Astrocyte of the cerebellum (primary cell): ENCODE measurements around the gene LRRC4C.

Experiments used
- DNase-seq: peaks from one replicate; pipeline ENCODE4 v3.0.0-alpha.2; 2011; ENCODE audit warnings: low read depth
- H3K4me3 ChIP-seq: 2 replicates; pipeline ENCODE4 v1.5.1; 2011; ENCODE audit warnings: mild to moderate bottlenecking, low read depth, low read length, moderate library complexity
- in situ Hi-C: cut with HindIII; loops from 2 replicates; pipeline ENCODE4 v1.10.0; 2017; ENCODE audit warnings: low sequenced_read_pairs
- TF ChIP-seq, protein P1 (sequence below): IDR thresholded peaks from 2 replicates; pipeline ENCODE4 v1.5.1; 2012; ENCODE audit warnings: low read length, low read depth, moderate library complexity, mild to moderate bottlenecking; ENCODE audit errors: missing control alignments

Gene LRRC4C

DNA sequence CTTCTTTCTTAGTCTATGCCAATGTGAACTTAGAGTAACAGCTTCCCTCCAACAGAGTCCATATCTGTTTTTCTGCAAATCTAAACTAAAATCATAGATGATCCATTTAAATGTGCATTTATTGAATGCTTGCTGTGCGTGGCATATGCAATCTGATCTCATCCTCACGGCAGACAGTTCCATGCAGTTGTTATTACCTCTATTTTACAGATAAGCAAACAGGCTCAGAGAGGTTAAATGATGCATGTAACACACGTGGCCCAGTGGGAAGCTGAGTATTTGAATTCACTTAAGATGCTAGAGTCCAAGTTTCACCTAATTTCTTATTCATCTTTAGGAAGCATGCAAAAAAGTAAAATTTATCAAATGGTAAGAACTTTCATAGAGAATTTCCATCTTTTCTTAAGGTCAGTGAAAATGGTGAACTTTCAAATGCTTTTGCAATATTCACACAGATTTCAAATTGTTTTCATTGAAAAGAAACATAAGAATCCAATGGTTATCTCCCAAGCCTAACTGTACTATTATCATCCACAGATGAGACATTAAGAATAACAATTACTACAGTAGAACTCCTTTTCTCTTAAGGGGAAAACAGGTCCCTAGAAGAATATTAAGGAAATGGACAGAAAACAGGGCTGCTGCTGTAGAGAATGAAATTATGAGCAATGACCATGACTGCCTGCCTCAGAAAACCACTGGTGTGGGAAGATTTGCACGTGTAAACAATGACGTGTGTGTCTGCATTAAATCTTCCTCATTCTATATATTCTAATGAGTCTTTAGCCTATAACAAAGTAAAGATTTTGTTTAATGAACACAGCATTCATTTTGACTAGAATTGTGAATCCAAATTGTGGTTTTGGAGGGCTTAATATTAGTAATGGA is 1171.3 kb downstream of the LRRC4C start:
- in situ Hi-C loops: no loop called here
- TF ChIP-seq, protein P1, sequence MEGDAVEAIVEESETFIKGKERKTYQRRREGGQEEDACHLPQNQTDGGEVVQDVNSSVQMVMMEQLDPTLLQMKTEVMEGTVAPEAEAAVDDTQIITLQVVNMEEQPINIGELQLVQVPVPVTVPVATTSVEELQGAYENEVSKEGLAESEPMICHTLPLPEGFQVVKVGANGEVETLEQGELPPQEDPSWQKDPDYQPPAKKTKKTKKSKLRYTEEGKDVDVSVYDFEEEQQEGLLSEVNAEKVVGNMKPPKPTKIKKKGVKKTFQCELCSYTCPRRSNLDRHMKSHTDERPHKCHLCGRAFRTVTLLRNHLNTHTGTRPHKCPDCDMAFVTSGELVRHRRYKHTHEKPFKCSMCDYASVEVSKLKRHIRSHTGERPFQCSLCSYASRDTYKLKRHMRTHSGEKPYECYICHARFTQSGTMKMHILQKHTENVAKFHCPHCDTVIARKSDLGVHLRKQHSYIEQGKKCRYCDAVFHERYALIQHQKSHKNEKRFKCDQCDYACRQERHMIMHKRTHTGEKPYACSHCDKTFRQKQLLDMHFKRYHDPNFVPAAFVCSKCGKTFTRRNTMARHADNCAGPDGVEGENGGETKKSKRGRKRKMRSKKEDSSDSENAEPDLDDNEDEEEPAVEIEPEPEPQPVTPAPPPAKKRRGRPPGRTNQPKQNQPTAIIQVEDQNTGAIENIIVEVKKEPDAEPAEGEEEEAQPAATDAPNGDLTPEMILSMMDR: no peak
- no peak for DNase-seq
- H3K4me3 ChIP-seq: no peak overlapping the region

DNA sequence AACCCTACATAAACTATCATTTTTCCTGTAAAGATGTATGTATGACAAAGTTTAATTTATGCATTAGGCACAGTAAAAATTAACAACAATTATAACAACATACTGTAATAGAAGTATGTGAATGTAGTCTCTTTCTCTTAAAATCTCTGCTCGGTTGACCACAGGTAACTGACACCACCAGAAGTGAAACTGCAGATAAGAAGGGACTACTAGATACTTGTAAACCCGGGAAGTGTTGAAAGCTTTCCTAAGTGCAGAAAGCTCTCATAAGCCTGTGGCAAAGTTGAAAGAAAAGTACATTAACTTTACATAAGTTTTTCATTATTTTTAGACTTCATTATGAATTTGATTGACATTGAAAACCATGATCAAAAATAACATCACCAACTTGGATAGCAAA is 1173.3 kb downstream of the LRRC4C start:
- H3K4me3 ChIP-seq: no peak overlapping the region
- in situ Hi-C loops: no loop called here
- TF ChIP-seq, protein P1: no peak
- no peak for DNase-seq

DNA sequence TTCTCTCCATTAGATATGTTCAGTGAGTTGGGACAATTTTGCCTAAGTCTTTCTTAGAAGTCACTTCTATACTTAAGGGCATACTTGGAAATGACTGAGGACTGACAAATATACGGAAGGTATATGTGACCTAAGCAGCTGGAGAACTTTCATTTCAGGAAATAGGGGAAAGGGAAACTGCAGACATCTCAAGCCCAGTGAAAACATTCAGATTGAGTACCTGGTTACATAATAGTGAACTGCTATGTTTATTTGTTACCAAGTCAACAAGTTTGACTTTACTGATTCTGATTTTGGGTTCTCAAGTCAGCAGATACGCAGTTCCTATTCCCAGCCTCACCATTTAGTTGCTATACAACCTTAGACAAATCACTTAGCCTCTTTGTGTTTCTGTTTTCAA is 1173.9 kb downstream of the LRRC4C start:
- H3K4me3 ChIP-seq: no peak overlapping the region
- no peak for DNase-seq
- TF ChIP-seq, protein P1: no peak
- in situ Hi-C loops: no loop called here

DNA sequence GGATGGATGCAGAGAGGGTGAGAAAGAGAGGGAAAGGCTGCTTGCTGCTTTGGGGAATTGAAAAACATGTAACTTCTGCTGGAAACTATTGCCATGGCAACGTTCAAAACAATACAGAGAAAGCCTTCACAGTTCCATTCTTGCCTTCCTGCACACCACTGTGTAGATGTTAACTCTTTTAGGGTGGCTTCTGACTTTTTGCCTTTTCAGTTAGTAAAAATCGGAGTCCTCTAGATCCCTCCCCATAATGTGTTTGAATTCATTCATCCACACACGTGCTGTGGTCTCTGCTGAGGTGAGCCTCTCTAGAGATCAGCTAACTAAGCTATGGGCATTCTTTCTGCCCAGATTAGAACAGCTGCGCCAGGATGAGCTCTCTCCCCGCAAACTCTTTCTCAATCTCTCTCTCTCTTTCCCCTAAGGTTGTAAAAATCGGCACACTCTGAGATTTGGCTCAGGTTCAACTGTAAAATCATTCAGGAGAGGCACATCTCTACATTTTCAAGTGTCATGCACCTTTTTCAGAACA is 1178.3 kb downstream of the LRRC4C start:
- H3K4me3 ChIP-seq: peak overlapping the region; percentile 1

DNA sequence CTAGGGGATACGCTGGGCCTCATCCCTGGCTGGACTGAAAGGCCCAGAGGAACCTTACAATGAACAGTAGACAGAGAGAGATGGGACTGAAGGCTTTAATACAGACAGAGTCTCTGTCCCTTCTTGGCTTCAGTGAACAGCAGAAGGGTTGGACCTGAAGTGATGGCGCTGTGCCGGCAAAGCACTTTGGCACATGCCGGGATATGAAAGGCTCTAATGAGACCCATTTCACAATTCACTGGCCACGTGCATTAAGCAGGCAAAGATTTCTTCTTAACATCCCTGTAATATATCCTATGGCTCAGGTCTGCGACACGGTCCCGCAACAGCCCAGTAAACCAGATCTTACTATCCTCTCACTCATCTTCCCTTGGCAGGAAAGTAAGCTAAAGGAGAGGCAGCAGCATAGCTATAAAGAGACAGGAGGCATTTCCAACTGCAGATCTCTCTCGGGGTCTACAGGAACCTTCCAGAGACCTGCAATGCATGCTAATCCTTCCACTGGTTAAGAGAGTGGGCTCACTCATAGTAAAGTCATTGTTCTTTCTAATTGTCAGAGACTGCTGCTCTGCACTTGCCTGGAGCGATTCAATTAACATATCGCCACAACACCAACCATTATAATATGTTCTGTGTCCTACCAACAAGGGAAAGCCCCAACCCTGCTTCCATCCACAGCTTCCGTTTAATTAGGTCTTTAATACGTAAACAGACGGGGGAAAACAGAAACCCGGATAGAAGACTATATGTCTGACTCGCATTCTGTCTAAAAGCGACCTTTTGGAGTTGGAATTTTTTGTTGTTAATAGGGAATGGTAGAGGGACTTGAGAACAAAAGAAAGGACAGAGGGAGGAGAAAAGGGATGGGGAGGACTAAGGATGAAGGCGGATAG is 1179.0 kb downstream of the LRRC4C start:
- peak overlapping the region; percentile 1 for H3K4me3 ChIP-seq
- in situ Hi-C loops: no loop called here
- no peak for DNase-seq
- TF ChIP-seq, protein P1: no peak

More for the DNA sequence above, 1178.3 kb downstream of the LRRC4C start:
- in situ Hi-C loops: no loop called here
- TF ChIP-seq, protein P1: no peak
- peak; percentile 26 for DNase-seq

DNA sequence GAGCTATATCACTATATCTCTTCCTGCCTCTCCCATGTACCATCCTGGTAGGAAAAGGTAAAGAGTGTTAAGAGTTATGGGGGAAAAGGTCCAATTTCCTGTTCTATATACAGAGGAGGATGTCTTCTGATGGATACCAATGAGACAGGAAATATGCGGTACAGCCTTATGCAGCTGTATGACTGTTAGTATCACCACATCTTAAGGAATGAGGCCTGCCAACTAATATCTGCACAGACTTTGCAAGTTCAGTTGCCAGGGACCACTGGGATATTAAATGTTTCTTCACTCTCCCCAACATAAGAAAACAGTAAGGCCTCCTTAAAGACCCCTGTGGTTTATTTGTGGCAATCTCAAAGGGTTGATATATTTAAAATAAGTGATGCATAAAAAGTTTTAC is 1182.5 kb downstream of the LRRC4C start:
- peak; percentile 6 for DNase-seq
- TF ChIP-seq, protein P1: no peak
- in situ Hi-C loops: no loop called here
- no peak overlapping the region for H3K4me3 ChIP-seq
